Activated naive CD4-positive, alpha-beta T cell (primary cell): ENCODE data around the gene GKAP1.
A peak's percentile ranks its signal among the peaks of the same experiment; 100 is the strongest.
"Not testable (repeated sequence)": the region's sequence is repeated elsewhere in the genome, so short reads cannot be mapped to it uniquely, and the experiment has no call there.

Experiments
- DNase-seq, 4 experiments: peaks; one replicate each; lab custom pipeline; 2025; lab: John Stamatoyannopoulos, UW

Gene GKAP1

GRCh38 chr9:83728591-83729368 is 88.8 kb downstream of the GKAP1 start:
- not testable (repeated sequence) for DNase-seq

GRCh38 chr9:83724436-83724835 is 93.1 kb downstream of the GKAP1 start:
- DNase-seq: no peak

- no peak for DNase-seq
These were observed 94.7 kb downstream of the GKAP1 start for GRCh38 chr9:83722726-83723495.

- no peak for DNase-seq
These were observed 96.1 kb downstream of the GKAP1 start for GRCh38 chr9:83721509-83721908.

GRCh38 chr9:83715794-83716193 is 101.8 kb downstream of the GKAP1 start:
- DNase-seq: no peak

GRCh38 chr9:83715221-83715620 is 102.3 kb downstream of the GKAP1 start:
- DNase-seq: no peak

- DNase-seq: no peak
These were observed 103.2 kb downstream of the GKAP1 start for GRCh38 chr9:83714329-83714728.

- DNase-seq: peak in 3 of 4 experiments; percentile 17 to 29 (median 28)
These were observed 108.9 kb downstream of the GKAP1 start for GRCh38 chr9:83708515-83709158.

GRCh38 chr9:83707768-83708514 is 109.6 kb downstream of the GKAP1 start, which contains the start of gene UBQLN1:
TSS of gene UBQLN1 (minus strand) at chr9:83707958. CDS start at chr9:83707679, 279 bp downstream.
- DNase-seq: peak; percentile 88 to 90 (median 89)

- peak in 3 of 4 experiments; percentile 69 to 73 (median 72) for DNase-seq
These were observed 110.1 kb downstream of the GKAP1 start for GRCh38 chr9:83707518-83707767.

- DNase-seq: peak; percentile 22 to 56 (median 35)
These were observed 110.7 kb downstream of the GKAP1 start for GRCh38 chr9:83706676-83707517.

GRCh38 chr9:83705219-83705651 is 112.3 kb downstream of the GKAP1 start:
- DNase-seq: not testable (repeated sequence)

- no peak for DNase-seq
These were observed 115.8 kb downstream of the GKAP1 start for GRCh38 chr9:83701769-83702168.

- no peak for DNase-seq
These were observed 116.3 kb downstream of the GKAP1 start for GRCh38 chr9:83701286-83701685.

GRCh38 chr9:83699615-83700014 is 118.0 kb downstream of the GKAP1 start:
- no peak for DNase-seq

- no peak for DNase-seq
These were observed 118.5 kb downstream of the GKAP1 start for GRCh38 chr9:83698976-83699585.

GRCh38 chr9:83691492-83691891 is 126.1 kb downstream of the GKAP1 start:
- DNase-seq: no peak
